CD4-positive, alpha-beta T cell treated with Interleukin-12 subunit alpha and Interleukin-12 subunit beta, for 1 hour (primary cell): ENCODE data around the gene IL18R1.

Source experiments
- DNase-seq: peaks from one replicate; pipeline ENCODE4 v3.0.0-alpha.2; 2020

The IL18R1 gene

GRCh38 chr2:102392096-102392495 lies 36.5 kb downstream of the IL18R1 start:
- DNase-seq = no peak

GRCh38 chr2:102392942-102393341 lies 37.3 kb downstream of the IL18R1 start:
- no peak for DNase-seq

- DNase-seq = no peak
Measured at GRCh38 chr2:102396012-102396411, 40.4 kb downstream of the IL18R1 start.

- no peak for DNase-seq
Measured at GRCh38 chr2:102397209-102397608, 41.6 kb downstream of the IL18R1 start.

- DNase-seq = no peak
Measured at GRCh38 chr2:102399499-102400141, 44.0 kb downstream of the IL18R1 start.

GRCh38 chr2:102401456-102401855 lies 45.9 kb downstream of the IL18R1 start:
- DNase-seq = no peak

- no peak for DNase-seq
Measured at GRCh38 chr2:102401865-102402264, 46.3 kb downstream of the IL18R1 start.

- no peak for DNase-seq
Measured at GRCh38 chr2:102410952-102411351, 55.4 kb downstream of the IL18R1 start.

- DNase-seq = no peak
Measured at GRCh38 chr2:102412199-102412598, 56.6 kb downstream of the IL18R1 start.

- peak; percentile 26 for DNase-seq
Measured at GRCh38 chr2:102417946-102418345, 62.4 kb downstream of the IL18R1 start.

GRCh38 chr2:102418421-102418961 lies 62.9 kb downstream of the IL18R1 start:
- DNase-seq = peak; percentile 57

GRCh38 chr2:102420290-102420689 lies 64.7 kb downstream of the IL18R1 start:
- no peak for DNase-seq

GRCh38 chr2:102421890-102422759 lies 66.5 kb downstream of the IL18R1 start:
- DNase-seq = no peak

GRCh38 chr2:102422910-102423309 lies 67.3 kb downstream of the IL18R1 start, which contains the start of gene IL18RAP:
Gene IL18RAP (plus strand): TSS chr2:102423160. CDS start chr2:102423278, 118 bp downstream.
- no peak for DNase-seq

GRCh38 chr2:102423368-102423767 lies 67.8 kb downstream of the IL18R1 start:
- no peak for DNase-seq

- no peak for DNase-seq
Measured at GRCh38 chr2:102424754-102425153, 69.2 kb downstream of the IL18R1 start.

GRCh38 chr2:102425441-102426132 lies 70.0 kb downstream of the IL18R1 start:
- no peak for DNase-seq

- DNase-seq = no peak
Measured at GRCh38 chr2:102427249-102427648, 71.7 kb downstream of the IL18R1 start.

GRCh38 chr2:102428573-102428972 lies 73.0 kb downstream of the IL18R1 start:
- no peak for DNase-seq

GRCh38 chr2:102432386-102432785 lies 76.8 kb downstream of the IL18R1 start:
- no peak for DNase-seq

GRCh38 chr2:102433973-102434654 lies 78.5 kb downstream of the IL18R1 start:
- DNase-seq = no peak

- DNase-seq = no peak
Measured at GRCh38 chr2:102434655-102435381, 79.2 kb downstream of the IL18R1 start.
